ENCODE results near the gene CYTH2. TPM values are rescaled to one million over a fixed set of nuclear protein-coding genes. Genes with fewer than 3 reads are reported as not detected.
"Not testable (repeated sequence)": the region's sequence is repeated elsewhere in the genome, so short reads cannot be mapped to it uniquely, and the experiment has no call there.

CYTH2 gene
- polyA plus RNA-seq, 3 donors, result 74.8 to 80.7 (median 80.1) TPM

DNA sequence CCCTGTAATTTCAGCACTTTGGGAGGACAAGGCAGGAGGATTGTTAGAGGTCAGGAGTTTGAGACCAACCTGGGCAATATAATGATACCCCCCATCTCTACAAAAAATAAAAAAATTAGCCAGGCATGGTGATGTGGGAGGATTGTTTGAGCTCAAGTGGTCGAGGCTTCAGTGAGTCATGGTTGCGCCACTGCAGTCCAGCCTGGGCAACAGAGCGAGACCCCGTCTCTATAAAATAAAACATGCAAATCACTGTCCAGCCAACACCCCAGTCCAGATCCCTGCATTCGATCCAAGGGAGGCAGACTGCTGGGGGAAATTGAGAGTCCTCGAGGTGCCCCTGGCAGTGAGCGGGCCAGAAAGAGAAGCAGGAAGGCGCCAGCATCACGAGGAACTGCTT, 7.0 kb downstream of the CYTH2 start:
- DNase-seq (ENCODE audit: low read depth in 3 of 3, low spot score in 2 of 3), result no peak

DNA sequence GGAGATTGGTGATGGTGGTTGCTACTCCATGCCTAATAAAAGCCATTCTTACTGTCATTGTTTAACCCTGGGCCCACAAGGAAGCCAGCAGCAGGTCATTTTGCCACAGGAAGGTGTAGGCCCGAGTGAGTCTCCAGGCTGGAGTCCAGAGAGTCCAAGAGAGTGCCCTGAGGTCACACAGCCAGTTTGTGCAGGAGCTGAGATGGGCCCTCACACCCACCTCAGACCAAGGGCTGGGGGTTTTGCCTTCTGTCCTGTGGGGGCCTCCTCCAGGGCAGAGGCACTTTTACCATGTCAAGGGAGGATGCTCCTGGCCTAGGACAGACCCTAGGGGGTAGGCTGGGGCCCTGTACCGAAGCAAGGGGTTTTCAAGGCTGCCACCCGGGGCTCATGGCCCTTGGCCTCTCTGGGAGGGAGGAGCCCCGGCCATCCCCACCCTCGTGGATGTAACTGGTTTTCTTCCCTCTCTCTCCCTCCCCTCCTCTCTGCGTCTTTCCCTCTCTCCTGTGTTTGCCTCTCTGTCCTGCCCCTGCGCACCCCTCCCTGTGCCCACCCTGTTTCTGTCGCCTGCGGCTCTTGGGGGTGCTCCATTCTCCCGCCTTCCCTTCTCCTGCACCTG, 8.0 kb downstream of the CYTH2 start:
- no peak for DNase-seq (ENCODE audit: low read depth in 3 of 3, low spot score in 2 of 3)

DNA sequence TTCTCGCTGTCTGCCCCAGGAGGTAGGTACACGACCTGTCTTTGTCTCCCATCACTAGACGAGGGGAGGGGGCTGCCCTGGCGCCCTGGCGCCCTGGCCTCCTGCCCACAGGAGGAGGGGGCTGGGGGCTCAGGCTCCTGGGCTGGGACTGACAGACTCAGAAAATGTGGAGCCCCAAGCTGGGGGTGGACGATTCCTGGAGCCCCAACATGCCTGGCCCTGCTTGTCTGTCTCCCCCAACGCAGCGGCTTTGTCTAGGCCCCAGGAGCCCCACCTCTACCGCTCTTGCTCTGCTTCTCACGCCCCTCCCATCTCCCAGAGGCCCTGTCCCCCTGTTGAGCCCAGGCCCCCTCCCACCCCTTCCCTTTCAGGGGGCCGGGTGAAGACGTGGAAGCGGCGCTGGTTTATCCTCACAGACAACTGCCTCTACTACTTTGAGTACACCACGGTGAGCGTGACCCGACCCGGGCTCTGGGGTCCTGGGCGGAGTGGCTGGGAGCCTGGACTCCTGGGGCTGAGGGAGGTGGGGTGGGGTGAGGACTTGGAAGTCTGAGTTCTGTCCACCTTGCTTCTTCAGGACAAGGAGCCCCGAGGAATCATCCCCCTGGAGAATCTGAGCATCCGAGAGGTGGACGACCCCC, 8.6 kb downstream of the CYTH2 start:
- DNase-seq (ENCODE audit: low read depth in 3 of 3, low spot score in 2 of 3), result no peak

DNA sequence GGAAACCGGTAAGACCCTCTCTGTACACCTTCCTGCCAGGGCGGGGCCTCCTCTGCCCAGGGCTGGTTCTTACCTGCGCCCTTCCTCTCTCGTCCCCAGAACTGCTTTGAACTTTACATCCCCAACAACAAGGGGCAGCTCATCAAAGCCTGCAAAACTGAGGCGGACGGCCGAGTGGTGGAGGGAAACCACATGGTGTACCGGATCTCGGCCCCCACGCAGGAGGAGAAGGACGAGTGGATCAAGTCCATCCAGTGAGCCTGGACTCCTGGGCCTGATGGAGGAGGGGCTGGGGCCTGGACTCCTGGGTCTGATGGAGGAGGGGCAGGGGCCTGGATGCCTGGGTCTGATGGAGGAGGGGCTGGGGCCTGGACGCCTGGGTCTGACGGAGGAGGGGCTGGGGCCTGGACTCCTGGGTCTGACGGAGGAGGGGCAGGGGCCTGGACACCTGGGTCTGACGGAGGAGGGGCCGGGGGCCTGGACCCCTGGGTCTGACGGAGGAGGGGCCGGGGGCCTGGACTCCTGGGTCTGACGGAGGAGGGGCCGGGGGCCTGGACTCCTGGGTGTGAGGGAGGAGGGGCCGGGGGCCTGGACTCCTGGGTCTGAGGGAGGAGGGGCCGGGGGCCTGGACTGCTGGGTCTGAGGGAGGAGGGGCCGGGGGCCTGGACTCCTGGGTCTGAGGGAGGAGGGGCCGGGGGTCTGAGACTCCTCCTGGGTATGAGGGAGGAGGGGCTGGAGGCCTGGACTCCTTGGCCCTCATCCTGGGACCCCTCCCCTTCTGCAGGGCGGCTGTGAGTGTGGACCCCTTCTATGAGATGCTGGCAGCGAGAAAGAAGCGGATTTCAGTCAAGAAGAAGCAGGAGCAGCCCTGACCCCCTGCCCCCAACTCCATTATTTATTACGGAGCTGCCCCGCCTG, 9.4 kb downstream of the CYTH2 start:
- DNase-seq (ENCODE audit: low read depth in 3 of 3, low spot score in 2 of 3), result no peak

DNA sequence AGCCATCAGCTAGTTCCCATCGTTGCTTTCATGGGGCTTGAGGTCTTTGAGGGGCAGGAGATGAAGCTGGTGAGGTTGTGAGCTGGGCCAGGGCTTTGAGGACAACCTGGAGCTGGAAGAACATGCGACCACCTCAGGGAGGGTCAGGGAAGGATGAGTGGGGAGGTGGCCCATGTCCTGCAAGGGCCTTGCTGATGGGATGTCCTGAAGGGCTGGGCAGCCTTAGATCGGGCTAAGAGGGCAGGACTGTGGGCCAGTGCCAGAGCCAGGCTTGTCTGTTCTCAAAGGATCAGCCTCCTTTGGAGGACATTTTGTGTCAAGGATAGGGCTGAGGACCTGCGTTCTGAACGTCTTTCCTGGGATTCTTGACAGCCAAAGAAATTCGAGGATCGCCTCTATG, 10.5 kb downstream of the CYTH2 start:
- no peak for DNase-seq (ENCODE audit: low read depth in 3 of 3, low spot score in 2 of 3)

DNA sequence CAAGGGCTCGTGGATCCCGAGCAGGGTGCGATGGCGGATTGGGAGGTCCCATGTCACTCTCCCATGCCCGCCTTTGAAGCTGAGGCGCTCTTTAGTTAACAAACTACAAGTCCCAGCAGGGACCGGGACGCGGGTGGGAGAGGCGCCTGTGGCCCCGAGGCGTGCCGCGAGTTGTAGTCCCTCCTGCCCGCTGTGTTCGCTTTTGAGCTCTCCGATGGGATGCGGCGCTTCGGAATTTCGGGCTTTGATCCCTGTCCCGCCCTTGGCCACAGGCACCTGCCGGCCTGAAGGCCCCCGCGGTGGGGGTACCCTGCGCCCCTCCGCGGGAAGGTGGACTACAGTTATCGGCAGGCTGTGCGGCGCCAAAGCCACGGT, 11.0 kb downstream of the CYTH2 start:
- no peak for DNase-seq (ENCODE audit: low read depth in 3 of 3, low spot score in 2 of 3)

DNA sequence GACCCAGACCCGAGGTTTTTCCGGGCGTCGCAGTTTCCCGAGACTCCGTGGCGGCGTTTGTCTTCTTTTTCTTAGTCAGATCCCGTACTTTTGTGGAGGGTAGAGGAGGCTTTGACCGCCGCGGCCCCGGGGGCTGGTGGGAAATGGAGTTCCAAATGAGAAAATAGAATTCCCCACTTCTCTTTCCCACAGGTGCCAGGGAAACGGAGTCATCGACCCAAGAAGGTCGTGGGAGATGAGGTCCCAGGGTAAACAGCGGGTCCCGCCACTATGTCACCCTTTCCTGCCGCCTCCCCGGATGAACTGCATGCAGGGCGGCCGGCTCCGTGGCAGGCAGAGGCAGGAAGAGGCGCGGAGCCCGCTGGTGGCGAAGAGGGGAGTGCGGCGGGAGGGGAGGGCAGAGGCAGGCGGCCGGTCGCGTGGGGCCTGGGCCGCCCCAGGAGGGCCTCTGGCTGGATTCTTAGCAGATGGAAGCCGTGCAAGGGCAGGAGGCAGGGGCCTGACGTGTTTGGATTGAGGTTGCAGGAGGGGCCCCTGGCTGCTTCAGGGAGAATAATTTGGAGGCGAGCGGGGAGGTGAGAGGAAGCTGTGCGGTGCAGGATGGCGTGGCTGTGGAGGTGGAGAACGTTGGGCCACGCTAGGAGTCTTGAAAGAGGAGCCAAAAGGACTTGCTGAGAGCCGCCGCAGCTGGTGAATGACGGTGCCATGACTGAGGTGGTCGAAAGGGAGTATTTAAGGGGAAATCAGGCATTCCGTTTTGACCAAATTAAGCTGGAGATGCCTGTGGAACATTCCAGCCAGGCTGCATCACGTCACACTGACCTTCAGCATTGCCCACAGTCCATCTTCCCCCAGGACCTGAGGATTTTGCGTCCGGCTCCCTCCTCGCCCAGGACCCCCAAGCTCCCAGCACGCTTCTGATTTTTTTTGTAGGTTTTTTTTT, 11.7 kb downstream of the CYTH2 start:
- DNase-seq (ENCODE audit: low read depth in 3 of 3, low spot score in 2 of 3), result no peak

DNA sequence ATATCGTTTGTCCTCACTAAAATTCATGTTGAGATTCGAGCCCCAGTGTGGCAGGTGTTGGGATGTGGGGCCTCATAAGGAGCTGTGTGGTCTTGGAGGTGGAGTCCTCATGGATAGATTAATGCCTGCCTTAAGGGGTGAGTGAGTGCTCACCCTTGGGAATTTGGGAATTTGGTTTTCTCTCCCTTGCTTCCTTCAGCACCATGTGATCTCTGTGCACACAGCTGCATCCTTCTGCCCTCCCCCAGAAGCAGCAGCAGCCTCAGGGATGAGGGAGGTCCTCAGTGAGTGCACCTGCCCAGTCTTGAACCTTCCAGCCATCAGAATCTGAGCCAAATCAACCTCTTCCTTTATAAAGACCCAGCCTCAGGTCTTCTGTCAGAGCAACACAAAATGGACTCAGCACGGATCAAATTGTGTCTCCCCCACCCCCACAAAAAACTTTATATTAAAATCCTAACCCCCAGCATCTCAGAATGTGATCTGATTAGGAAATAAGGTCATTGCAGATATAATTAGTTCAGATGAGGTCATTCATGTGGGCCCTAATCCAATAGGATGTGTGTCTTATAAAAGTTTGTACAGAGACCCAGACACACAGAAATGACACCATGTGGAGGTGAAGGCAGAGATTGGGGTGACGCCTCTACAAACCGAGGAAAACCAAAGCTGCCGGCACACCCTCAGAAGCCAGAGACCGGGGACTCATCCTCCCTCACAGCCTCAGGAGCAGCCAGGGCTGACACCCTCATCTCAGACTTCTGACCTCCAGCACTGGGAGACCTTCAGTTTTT, 12.9 kb downstream of the CYTH2 start:
- no peak for DNase-seq (ENCODE audit: low read depth in 3 of 3, low spot score in 2 of 3)

DNA sequence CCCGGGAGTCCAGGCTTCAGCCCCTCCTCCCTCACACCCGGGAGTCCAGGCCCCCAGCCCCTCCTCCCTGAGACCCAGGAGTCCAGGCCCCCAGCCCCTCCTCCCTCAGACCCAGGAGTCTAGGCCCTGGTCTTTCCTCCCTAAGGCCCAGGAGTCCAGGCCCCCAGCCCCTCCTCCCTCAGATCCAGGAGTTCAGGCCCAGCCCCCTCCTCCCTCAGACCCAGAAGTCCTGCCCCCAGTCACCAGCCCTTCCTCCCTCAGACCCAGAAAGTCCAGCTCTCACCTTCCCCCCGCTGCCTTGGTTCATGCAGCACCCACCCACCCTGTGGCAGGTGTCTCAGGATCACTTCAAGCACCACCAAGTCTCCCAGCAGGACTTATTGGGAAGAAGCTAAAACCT, 14.1 kb downstream of the CYTH2 start:
- DNase-seq (ENCODE audit: low read depth in 3 of 3, low spot score in 2 of 3), result no peak

DNA sequence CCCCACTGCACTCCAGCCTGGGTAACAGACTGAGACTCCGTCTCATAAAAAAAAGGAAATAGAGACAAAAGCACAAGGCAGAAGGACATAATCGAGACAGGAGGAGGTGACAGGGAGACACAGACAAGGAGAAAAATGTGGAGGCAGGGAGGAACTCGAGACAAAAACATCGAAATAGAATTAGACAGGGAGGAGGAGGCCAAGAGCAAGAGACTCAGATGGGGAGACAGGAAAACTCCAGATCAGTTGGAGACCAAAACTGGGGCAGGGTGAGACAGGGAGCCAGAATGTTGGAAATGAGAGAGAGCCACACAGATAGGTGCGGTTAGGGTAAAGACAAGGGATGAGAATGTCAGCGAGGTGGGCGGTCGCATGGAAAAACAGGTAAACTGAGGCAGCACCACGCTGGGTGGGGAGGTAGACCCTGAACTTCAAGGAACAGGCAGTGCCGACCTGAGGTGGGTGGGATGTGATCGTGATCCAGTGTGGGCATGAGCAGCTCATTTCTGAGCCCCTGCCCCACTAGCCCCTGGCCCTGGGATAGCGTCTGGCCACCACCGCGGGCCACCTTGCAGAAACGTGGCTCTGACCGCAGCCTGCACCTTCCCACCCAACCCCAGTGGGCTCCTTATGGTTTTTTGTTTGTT, 15.2 kb downstream of the CYTH2 start:
- no peak for DNase-seq (ENCODE audit: low read depth in 3 of 3, low spot score in 2 of 3)

DNA sequence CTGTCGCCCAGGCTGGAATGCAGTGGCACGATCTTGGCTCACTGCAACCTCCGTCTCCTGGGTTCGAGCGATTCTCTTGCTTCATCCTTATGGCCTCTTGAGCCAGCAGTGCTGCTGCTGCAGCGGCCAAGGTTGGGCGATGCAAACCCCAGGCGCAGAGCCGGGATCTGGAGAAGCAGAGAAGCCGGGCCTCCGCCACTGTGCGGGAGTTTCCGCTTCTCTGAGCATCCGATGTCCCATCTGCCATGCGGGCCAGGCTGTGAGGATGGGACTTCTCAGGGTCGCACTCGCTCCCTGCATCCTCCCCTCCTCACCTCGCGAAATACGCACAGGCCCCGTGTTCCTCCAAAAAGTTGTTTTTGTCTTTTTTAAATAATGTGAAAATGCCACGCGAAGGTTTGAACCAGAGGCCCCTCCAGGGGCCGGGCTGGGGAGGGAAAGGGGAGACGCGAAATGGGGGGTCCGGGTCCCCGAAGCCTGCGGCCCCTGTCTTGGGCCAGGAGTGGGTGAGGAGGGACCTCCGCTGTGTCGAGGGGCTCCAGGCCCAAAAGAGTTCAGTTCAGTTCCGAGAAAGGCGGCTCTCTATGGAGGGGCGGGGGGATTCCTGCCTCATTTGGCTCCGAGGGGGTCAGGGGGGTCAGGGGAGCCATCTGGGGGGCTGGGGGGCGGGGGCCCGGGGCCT, 15.9 kb downstream of the CYTH2 start:
- no peak for DNase-seq (ENCODE audit: low read depth in 3 of 3, low spot score in 2 of 3)

DNA sequence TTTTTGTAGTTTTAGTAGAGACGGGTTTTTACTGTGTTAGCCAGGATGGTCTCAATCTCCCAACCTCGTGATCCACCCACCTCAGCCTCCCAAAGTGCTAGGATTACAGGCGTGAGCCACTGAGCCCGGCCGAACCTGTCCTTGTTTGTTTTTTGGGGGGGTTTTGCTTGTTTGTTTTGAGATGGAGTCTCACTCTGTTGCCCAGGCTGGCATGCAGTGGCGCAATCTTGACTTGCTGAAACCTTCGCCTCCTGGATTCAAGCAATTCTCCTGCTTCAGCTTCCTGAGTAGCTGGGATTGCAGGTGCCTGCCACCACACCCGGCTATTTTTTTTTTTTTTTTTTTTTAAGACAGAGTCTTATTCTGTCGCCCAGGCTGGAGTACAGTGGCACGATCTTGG, 17.5 kb downstream of the CYTH2 start:
- DNase-seq (ENCODE audit: low read depth in 3 of 3, low spot score in 2 of 3), result not testable (repeated sequence)

DNA sequence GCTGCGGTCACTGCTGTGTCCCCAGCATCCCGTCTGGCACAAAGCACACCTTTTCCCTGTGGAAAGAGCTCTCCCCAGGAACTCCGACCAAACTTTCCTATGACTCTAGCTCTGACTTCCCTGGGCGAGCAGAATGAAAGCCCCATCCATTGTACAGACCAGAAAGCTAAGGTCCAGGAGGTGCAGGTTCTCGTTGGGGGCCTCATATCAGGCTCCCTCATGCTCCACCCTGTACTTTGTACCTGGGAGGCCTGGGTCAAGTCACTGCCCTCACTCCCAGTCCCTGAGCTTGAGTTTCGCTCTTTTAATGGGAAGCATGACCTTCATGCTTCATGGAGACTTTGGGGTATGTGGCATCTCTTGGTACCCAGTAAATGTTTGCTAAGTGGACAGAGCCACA, 18.4 kb downstream of the CYTH2 start:
- DNase-seq (ENCODE audit: low read depth in 3 of 3, low spot score in 2 of 3), result no peak

DNA sequence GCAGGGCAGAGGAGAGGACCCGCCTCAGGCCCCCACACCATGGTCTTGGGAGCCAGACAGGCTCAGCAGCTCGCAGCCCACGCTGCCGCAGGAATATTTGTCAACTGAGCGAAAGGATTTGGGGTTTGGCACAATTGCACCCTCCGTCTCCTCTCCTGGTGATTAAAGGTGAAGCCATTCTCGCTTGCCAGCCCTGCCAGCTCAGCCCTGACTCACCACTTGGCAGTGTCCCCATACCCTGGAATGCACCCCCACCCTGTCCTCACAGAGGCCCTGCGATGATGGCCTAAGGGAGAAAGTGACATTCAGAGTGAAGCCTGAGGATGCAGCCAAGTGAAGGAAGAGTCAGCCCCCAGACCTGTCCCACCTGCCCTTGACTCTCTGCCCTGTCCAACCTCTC, 18.8 kb downstream of the CYTH2 start:
- DNase-seq (ENCODE audit: low read depth in 3 of 3, low spot score in 2 of 3), result no peak

DNA sequence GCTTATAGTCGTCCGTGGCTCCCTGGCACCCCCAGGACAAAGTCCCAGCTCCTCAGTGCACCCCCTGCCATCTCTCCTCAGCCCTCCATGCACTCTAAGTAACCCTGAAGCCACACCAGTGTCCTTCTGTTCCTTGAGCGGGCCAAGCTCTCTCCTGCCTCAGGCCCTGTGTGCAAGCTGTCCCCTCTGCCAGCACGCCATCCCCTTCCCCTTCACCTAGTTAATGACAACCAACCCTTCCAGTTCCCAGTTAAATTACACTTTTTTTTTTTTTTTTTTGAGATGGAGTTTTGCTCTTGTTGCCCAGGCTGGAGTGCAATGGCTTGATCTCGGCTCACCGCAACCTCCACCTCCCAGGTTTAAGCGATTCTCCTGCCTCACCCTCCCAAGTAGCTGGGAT, 19.3 kb downstream of the CYTH2 start:
- DNase-seq (ENCODE audit: low read depth in 3 of 3, low spot score in 2 of 3), result not testable (repeated sequence)

DNA sequence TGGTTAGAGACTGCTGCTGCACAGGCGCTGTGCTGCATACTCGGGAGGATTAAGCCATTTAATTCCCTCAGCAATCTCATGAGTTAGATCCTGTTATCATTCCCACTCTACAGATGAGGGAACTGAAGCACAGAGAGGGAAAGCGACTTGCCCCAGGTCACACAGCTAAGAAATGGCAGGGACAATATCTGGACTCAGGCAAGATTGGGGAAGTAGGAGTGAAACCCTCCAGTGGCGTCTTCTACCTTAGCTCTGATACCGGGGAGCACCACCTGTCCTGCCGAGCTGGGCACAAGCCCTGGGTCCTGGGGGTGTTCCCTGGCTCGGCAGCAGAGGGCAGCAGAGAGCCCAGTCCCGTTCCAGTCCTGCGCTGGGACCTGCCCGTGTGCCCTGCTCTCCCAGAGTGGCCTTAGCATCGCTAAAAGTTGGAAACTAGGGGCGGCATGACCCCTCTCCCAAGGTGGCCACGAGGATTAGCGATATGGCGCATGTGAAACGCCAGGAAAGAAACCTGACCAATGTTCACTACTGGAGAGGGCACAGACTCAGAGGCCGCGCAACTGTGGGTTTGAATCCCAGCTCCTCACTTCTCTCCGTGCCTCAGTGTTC, 20.5 kb downstream of the CYTH2 start:
- DNase-seq (ENCODE audit: low read depth in 3 of 3, low spot score in 2 of 3), result no peak

DNA sequence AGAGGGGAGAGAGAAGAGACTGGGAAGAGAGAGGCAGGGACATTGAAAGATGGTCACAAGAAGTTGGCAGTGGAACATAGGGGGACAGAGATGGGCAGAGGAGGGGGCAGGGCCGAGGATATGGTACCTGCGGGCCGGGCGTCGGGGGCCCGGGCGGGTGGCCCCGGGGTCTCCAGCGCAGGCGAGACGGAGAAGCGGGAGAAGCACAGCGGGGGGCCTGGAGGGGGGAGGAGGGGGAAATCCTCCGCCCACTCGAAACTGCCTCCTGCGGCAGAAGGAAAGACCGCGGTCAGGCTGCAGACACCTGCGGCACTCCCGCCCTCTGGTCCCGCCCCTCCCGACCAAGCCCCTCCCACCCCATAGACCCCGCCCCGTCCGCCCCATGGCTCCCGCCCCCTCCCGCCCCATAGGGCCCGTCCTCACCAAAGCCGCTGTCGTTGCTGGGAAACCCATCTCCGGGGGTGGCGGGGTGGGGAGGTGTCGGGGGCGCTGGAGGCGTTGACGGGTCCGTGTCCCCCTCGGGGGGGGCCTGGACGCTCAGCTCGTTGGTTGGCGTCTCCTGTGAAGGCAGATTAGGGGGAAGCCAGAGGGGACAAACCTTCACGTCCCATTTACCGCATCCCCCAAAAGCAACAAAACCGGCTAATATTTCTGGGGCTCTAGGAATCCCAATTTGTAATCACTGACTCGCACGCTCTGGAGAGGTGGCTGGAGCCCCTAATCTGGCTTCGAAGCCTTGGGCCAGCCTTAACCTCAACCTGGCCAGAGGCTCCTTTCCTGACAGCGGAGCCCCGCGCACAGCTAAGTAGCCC, 22.0 kb downstream of the CYTH2 start:
- no peak for DNase-seq (ENCODE audit: low read depth in 3 of 3, low spot score in 2 of 3)

DNA sequence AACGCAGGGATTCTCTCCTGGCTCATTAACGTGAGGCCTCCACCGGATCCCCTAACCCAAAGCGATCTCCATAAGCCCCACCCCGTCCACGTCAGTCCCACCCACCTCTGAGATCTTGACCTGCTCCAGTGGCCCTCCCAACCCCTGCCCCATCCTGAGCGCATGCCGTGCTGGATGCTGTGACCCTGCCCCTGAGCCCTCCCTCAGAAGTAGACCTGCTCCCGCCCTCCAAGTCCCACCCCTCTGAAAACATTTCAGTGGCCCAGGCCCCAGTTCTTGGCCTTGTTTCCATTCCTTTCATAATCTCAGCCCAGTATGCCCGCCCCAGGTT, 22.6 kb downstream of the CYTH2 start:
- DNase-seq (ENCODE audit: low read depth in 3 of 3, low spot score in 2 of 3), result no peak
